Fibroblast of lung (primary cell): Measurements from ENCODE around the gene HSP90AB1. TPM values are rescaled to one million over a fixed set of nuclear protein-coding genes. Genes with fewer than 3 reads are reported as not detected.

Experiments used
- DNase-seq, 2 donors: peaks; one replicate each; pipeline versions ENCODE4 v3.0.0 to v3.0.0-alpha.2; 2010; ENCODE audit warnings: low read depth in 2 of 2
- H2AFZ ChIP-seq: 2 replicates; pipeline ENCODE4 v1.5.1; 2012; ENCODE audit warnings: low read length, control low read depth, inconsistent platforms
- H3K27ac ChIP-seq: 2 replicates; pipeline ENCODE4 v1.5.1; 2011; ENCODE audit warnings: low read length, control low read depth; ENCODE audit not compliant: insufficient read depth
- H3K27me3 ChIP-seq: 2 replicates; pipeline ENCODE4 v1.5.1; 2011; ENCODE audit warnings: mild to moderate bottlenecking, low read length; ENCODE audit not compliant: control insufficient read depth, insufficient read depth
- H3K36me3 ChIP-seq: 2 replicates; pipeline ENCODE4 v1.5.1; 2011; ENCODE audit warnings: low read length; ENCODE audit not compliant: control insufficient read depth, insufficient read depth
- H3K4me1 ChIP-seq: 2 replicates; pipeline ENCODE4 v1.5.1; 2011; ENCODE audit warnings: low read length; ENCODE audit not compliant: control insufficient read depth, insufficient read depth; ENCODE audit errors: extremely low read depth
- H3K4me2 ChIP-seq: 2 replicates; pipeline ENCODE4 v1.5.1; 2011; ENCODE audit warnings: low read length, control low read depth; ENCODE audit not compliant: insufficient read depth; ENCODE audit errors: extremely low read depth
- H3K4me3 ChIP-seq, 4 experiments: fragments of 200-600 bp in 1 of 4; sonication (generic) in 1 of 4; replicated peaks in 1 of 4; 2 replicates each; pipeline ENCODE4 v1.5.1; 2011 to 2016; ENCODE audit warnings: low read length in 4 of 4, low read depth in 3 of 4, mild to moderate bottlenecking in 3 of 4, control low read depth in 2 of 4, inconsistent platforms in 1 of 4, mixed read lengths in 1 of 4; ENCODE audit not compliant: insufficient read depth in 1 of 4; ENCODE audit errors: control extremely low read depth in 1 of 4
- H3K79me2 ChIP-seq: 2 replicates; pipeline ENCODE4 v1.5.1; 2012; ENCODE audit warnings: mild to moderate bottlenecking, low read length, inconsistent platforms; ENCODE audit not compliant: control insufficient read depth, insufficient read depth
- H3K9ac ChIP-seq: 2 replicates; pipeline ENCODE4 v1.5.1; 2011; ENCODE audit warnings: mild to moderate bottlenecking, low read length, control low read depth; ENCODE audit not compliant: insufficient read depth
- H3K9me3 ChIP-seq: 2 replicates; pipeline ENCODE4 v1.5.1; 2012; ENCODE audit warnings: low read depth, low read length; ENCODE audit not compliant: control insufficient read depth, insufficient read depth
- H4K20me1 ChIP-seq: 2 replicates; pipeline ENCODE4 v1.5.1; 2011; ENCODE audit warnings: low read length; ENCODE audit not compliant: control insufficient read depth, insufficient read depth; ENCODE audit errors: extremely low read depth
- CTCF ChIP-seq, 2 donors: IDR thresholded peaks in 1 of 2; conservative IDR thresholded peaks in 1 of 2; 1 replicate in 1 of 2; 2 replicates in 1 of 2; pipeline ENCODE4 v1.5.1; 2011 to 2012; ENCODE audit warnings: low read length in 2 of 2, control low read depth in 1 of 2, inconsistent platforms in 1 of 2, low read depth in 1 of 2, mild to moderate bottlenecking in 1 of 2
- EZH2 ChIP-seq: IDR thresholded peaks from 2 replicates; pipeline ENCODE4 v1.5.1; 2012; ENCODE audit warnings: low read length, control low read depth, mild to moderate bottlenecking; ENCODE audit errors: missing control alignments
- polyA plus RNA-seq, 2 donors: library from polyadenylated mRNA; depleted of rRNA in 1 of 2; stranded (reverse) in 1 of 2; unstranded in 1 of 2; fragments of >200 nt; gene quantifications; 2 replicates each; pipeline ENCODE4 v1.2.1, GENCODE V29; 2011 to 2012; ENCODE audit warnings: missing spikeins in 1 of 2
- total RNA-seq: library from RNA; depleted of rRNA; stranded (reverse); fragments of >200 nt; gene quantifications from 2 replicates; pipeline ENCODE4 v1.2.1, GENCODE V29; 2014

Gene HSP90AB1
- total and polyA plus RNA-seq, 2 donors (not counting 1 experiment from before 2014, with no cell fraction given): 452 to 775 TPM

- Histone ChIP-seq H2AFZ (no peak overlapping the region), H3K4me2 (no peak overlapping the region), H3K36me3 (no peaks in the 10 kb centered on the region), H3K9ac (no peak overlapping the region), H3K4me3 (no peak overlapping the region), H3K4me1 (peaks cover 5% of the 10 kb centered on the region), H3K9me3 (no peaks in the 10 kb centered on the region), H3K27ac (no peak overlapping the region), H3K79me2 (no peaks in the 10 kb centered on the region), H4K20me1 (peaks cover 2% of the 10 kb centered on the region), H3K27me3 (peaks cover 27% of the 10 kb centered on the region)
- no peak for TF ChIP-seq CTCF (conservative IDR thresholded peaks at IDR 0.05 in 1 of 2, IDR thresholded peaks at IDR 0.05 in 1 of 2; ENCODE audit: low read depth in 1 of 2, low read length in 2 of 2)
- TF ChIP-seq EZH2: no peak
- DNase-seq: no peak
Observed at GRCh38 chr6:44266347-44266746, 19.4 kb downstream of the HSP90AB1 start.

GRCh38 chr6:44267252-44267651 lies 20.4 kb downstream of the HSP90AB1 start:
- Histone ChIP-seq H3K9ac (no peak overlapping the region), H3K27ac (no peak overlapping the region), H2AFZ (no peak overlapping the region), H3K4me2 (no peak overlapping the region), H3K36me3 (no peaks in the 10 kb centered on the region), H3K4me1 (peaks cover 5% of the 10 kb centered on the region), H3K9me3 (no peaks in the 10 kb centered on the region), H4K20me1 (peaks cover 2% of the 10 kb centered on the region), H3K4me3 (no peak overlapping the region), H3K27me3 (peaks cover 36% of the 10 kb centered on the region), H3K79me2 (no peaks in the 10 kb centered on the region)
- no peak for DNase-seq
- no peak for TF ChIP-seq CTCF (conservative IDR thresholded peaks at IDR 0.05 in 1 of 2, IDR thresholded peaks at IDR 0.05 in 1 of 2; ENCODE audit: low read depth in 1 of 2, low read length in 2 of 2)
- no peak for TF ChIP-seq EZH2

GRCh38 chr6:44268095-44268628 lies 21.3 kb downstream of the HSP90AB1 start:
- Histone ChIP-seq H3K79me2 (no peaks in the 10 kb centered on the region), H3K9ac (no peak overlapping the region), H3K27me3 (peaks cover 43% of the 10 kb centered on the region), H3K4me1 (peaks cover 5% of the 10 kb centered on the region), H3K4me3 (no peak overlapping the region), H3K36me3 (no peaks in the 10 kb centered on the region), H3K4me2 (no peak overlapping the region), H4K20me1 (peaks cover 2% of the 10 kb centered on the region), H3K27ac (no peak overlapping the region), H3K9me3 (no peaks in the 10 kb centered on the region), H2AFZ (no peak overlapping the region)
- TF ChIP-seq CTCF (conservative IDR thresholded peaks at IDR 0.05 in 1 of 2, IDR thresholded peaks at IDR 0.05 in 1 of 2; ENCODE audit: low read depth in 1 of 2, low read length in 2 of 2): peak; percentile 99
- TF ChIP-seq EZH2: no peak
- peak; percentile 17 to 51 for DNase-seq
